Keratinocyte (primary cell): ENCODE data around the gene FAM237A. TPM values are rescaled to one million over a fixed set of nuclear protein-coding genes. Genes with fewer than 3 reads are reported as not detected.

Source experiments
- DNase-seq: peaks from one replicate; pipeline ENCODE4 v3.0.0-alpha.2; 2011; ENCODE audit warnings: low read depth, missing footprints, low spot score
- FAIRE-seq: peaks from 2 replicates; lab custom pipeline; 2011; peaks lifted over from hg19 to GRCh38; lab: Jason Lieb, UNC
- H2AFZ ChIP-seq: 2 replicates; pipeline ENCODE4 v1.6.0; 2012; ENCODE audit warnings: low read length, control low read depth, inconsistent platforms; ENCODE audit not compliant: control insufficient read depth
- H3K27ac ChIP-seq: 2 replicates; pipeline ENCODE4 v1.5.1; 2011; ENCODE audit warnings: low read length; ENCODE audit not compliant: control insufficient read depth, insufficient read depth
- H3K27me3 ChIP-seq: 3 replicates; pipeline ENCODE4 v1.6.0; 2011; ENCODE audit warnings: low read length; ENCODE audit not compliant: control insufficient read depth, insufficient read depth; ENCODE audit errors: extremely low read depth
- H3K36me3 ChIP-seq, 2 experiments: 2 replicates in 1 of 2; 3 replicates in 1 of 2; pipeline ENCODE4 v1.5.1; 2011; ENCODE audit warnings: low read length in 2 of 2, mild to moderate bottlenecking in 1 of 2; ENCODE audit not compliant: control insufficient read depth in 2 of 2, insufficient read depth in 2 of 2; ENCODE audit errors: extremely low read depth in 1 of 2
- H3K4me1 ChIP-seq: 3 replicates; pipeline ENCODE4 v1.5.1; 2011; ENCODE audit warnings: low read length; ENCODE audit not compliant: control insufficient read depth, insufficient read depth; ENCODE audit errors: extremely low read depth
- H3K4me2 ChIP-seq: 3 replicates; pipeline ENCODE4 v1.6.0; 2011; ENCODE audit warnings: low read depth, low read length; ENCODE audit not compliant: control insufficient read depth, insufficient read depth; ENCODE audit errors: extremely low read depth
- H3K4me3 ChIP-seq, 3 experiments: fragments of 200-600 bp in 1 of 3; sonication (generic) in 1 of 3; 2 replicates in 2 of 3; 3 replicates in 1 of 3; pipeline ENCODE4 v1.5.1; 2011 to 2016; ENCODE audit warnings: low read length in 3 of 3, mild to moderate bottlenecking in 3 of 3, control low read depth in 2 of 3, inconsistent platforms in 1 of 3, low read depth in 1 of 3, mixed read lengths in 1 of 3, mixed run types in 1 of 3, moderate library complexity in 1 of 3; ENCODE audit not compliant: control insufficient read depth in 2 of 3, insufficient read depth in 2 of 3; ENCODE audit errors: extremely low read depth in 1 of 3
- H3K79me2 ChIP-seq: 2 replicates; pipeline ENCODE4 v1.6.0; 2012; ENCODE audit warnings: low read length; ENCODE audit not compliant: control insufficient read depth, insufficient read depth
- H3K9ac ChIP-seq: 3 replicates; pipeline ENCODE4 v1.6.0; 2011; ENCODE audit warnings: low read length; ENCODE audit not compliant: control insufficient read depth, insufficient read depth; ENCODE audit errors: extremely low read depth
- H3K9me1 ChIP-seq: 3 replicates; pipeline ENCODE4 v1.6.0; 2011; ENCODE audit warnings: low read length; ENCODE audit not compliant: control insufficient read depth, insufficient read depth; ENCODE audit errors: extremely low read depth
- H3K9me3 ChIP-seq: 2 replicates; pipeline ENCODE4 v1.5.1; 2012; ENCODE audit warnings: low read depth, low read length; ENCODE audit not compliant: control insufficient read depth
- H4K20me1 ChIP-seq: 3 replicates; pipeline ENCODE4 v1.6.0; 2011; ENCODE audit warnings: low read length; ENCODE audit not compliant: control insufficient read depth, insufficient read depth; ENCODE audit errors: extremely low read depth
- CTCF ChIP-seq, 3 experiments: IDR thresholded peaks in 1 of 3; conservative IDR thresholded peaks in 1 of 3; optimal IDR thresholded peaks in 1 of 3; 2 replicates in 2 of 3; 3 replicates in 1 of 3; pipeline versions ENCODE3 to v1.5.1; 2011; ENCODE audit warnings: low read length in 3 of 3, mild to moderate bottlenecking in 3 of 3, moderate library complexity in 2 of 3, control low read depth in 1 of 3, inconsistent platforms in 1 of 3; ENCODE audit not compliant: insufficient read depth in 2 of 3; ENCODE audit errors: extremely low read depth in 1 of 3
- EZH2 ChIP-seq: IDR thresholded peaks from one replicate; pipeline ENCODE4 v1.6.1; 2012; ENCODE audit warnings: inconsistent platforms, mild to moderate bottlenecking, low read length, moderate library complexity
- dilution Hi-C: fragments of 300-500 bp; cut with MboI; formaldehyde crosslinking; loops from one replicate; pipeline ENCODE4 v1.7.0; 2020; ENCODE audit warnings: low sequenced_read_pairs; ENCODE audit not compliant: extremely low pct_ligation_motif_present
- polyA plus RNA-seq, 5 experiments: library from polyadenylated mRNA; depleted of rRNA in 3 of 5; stranded (reverse) in 3 of 5; stranded (forward) in 1 of 5; unstranded in 1 of 5; fragments of >200 nt; gene quantifications; 1 replicate in 1 of 5; 2 replicates in 3 of 5; 3 replicates in 1 of 5; pipeline versions ENCODE4 v1.2.1 to v1.2.3, GENCODE V29; 2011 to 2012; ENCODE audit warnings: missing spikeins in 2 of 5, low read depth in 1 of 5, low replicate concordance in 1 of 5

Gene FAM237A
- polyA plus RNA-seq, 1 donor (not counting 4 experiments of a cell fraction or from before 2014, with no cell fraction given), result not detected

- no peaks in the 10 kb centered on the region for H3K9me3 ChIP-seq
- no peak overlapping the region for H3K27ac ChIP-seq
- H2AFZ ChIP-seq, result no peak overlapping the region
- no peaks in the 10 kb centered on the region for H3K36me3 ChIP-seq
- TF ChIP-seq EZH2 (no peak), CTCF (optimal IDR thresholded peaks at IDR 0.05 in 1 of 3, IDR thresholded peaks at IDR 0.05 in 1 of 3, conservative IDR thresholded peaks at IDR 0.05 in 1 of 3; ENCODE audit: extremely low read depth in 1 of 3, insufficient read depth in 2 of 3, low read length in 3 of 3) (no peak)
- no peak overlapping the region for H3K9ac ChIP-seq
- no peak for DNase-seq
- H3K79me2 ChIP-seq, result no peaks in the 10 kb centered on the region
- no peak for FAIRE-seq
- dilution Hi-C loops, result no loop called here
- peaks cover 4% of the 10 kb centered on the region for H3K27me3 ChIP-seq
- no peaks in the 10 kb centered on the region for H4K20me1 ChIP-seq
- H3K4me1 ChIP-seq, result no peaks in the 10 kb centered on the region
- H3K4me2 ChIP-seq, result no peak overlapping the region
- no peak overlapping the region for H3K4me3 ChIP-seq
- H3K9me1 ChIP-seq, result no peaks in the 10 kb centered on the region
These were observed 46.7 kb downstream of the FAM237A start for GRCh38 chr2:206688990-206689389.

DNA sequence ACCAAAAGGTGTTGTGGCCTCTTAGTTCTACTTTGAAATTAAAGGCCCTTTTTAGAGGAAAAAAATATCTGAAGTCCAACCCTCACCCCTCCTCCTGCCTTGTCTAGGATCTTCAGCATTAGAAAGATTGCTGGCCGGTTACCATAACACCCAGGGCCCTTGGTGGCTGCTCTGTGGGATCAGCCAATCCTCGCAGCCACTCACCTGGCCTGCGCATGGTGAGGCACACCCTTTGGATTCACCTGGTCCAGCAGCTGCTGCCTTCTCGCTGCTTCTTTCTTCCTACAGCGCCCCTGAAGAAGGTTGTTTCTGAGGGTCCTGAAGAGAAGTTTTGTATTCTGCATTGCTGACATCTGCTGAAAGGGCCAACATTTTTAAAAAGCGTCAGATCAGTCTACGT, 50.7 kb downstream of the FAM237A start:
- FAIRE-seq (no peak), DNase-seq (no peak)
- dilution Hi-C loops, result no loop called here
- H4K20me1 ChIP-seq, result no peaks in the 10 kb centered on the region
- H3K4me2 ChIP-seq, result no peak overlapping the region
- no peaks in the 10 kb centered on the region for H3K36me3 ChIP-seq
- no peak overlapping the region for H2AFZ ChIP-seq
- TF ChIP-seq CTCF (optimal IDR thresholded peaks at IDR 0.05 in 1 of 3, IDR thresholded peaks at IDR 0.05 in 1 of 3, conservative IDR thresholded peaks at IDR 0.05 in 1 of 3; ENCODE audit: extremely low read depth in 1 of 3, insufficient read depth in 2 of 3, low read length in 3 of 3), result no peak
- TF ChIP-seq EZH2, result no peak
- H3K9me1 ChIP-seq, result no peaks in the 10 kb centered on the region
- H3K4me3 ChIP-seq, result no peak overlapping the region
- H3K27ac ChIP-seq, result no peak overlapping the region
- H3K4me1 ChIP-seq, result no peaks in the 10 kb centered on the region
- no peaks in the 10 kb centered on the region for H3K9me3 ChIP-seq
- no peaks in the 10 kb centered on the region for H3K79me2 ChIP-seq
- H3K27me3 ChIP-seq, result no peaks in the 10 kb centered on the region
- no peak overlapping the region for H3K9ac ChIP-seq
